ENCODE measurements around the gene FAM184A. TPM values are rescaled to one million over a fixed set of nuclear protein-coding genes. Genes with fewer than 3 reads are reported as not detected.
A peak's percentile ranks its signal among the peaks of the same experiment; 100 is the strongest.

FAM184A gene
- total RNA-seq, 1 donor from 2014 or later: 1.0 TPM

GRCh38 chr6:118968416-118968815 lies 110.0 kb downstream of the FAM184A start:
- no peak for DNase-seq (ENCODE audit: low spot score)

- no peak for DNase-seq (ENCODE audit: low spot score)
Observed at GRCh38 chr6:118967239-118967638, 111.2 kb downstream of the FAM184A start.

- no peak for DNase-seq (ENCODE audit: low spot score)
Observed at GRCh38 chr6:118965843-118966370, 112.6 kb downstream of the FAM184A start.

- no peak for DNase-seq (ENCODE audit: low spot score)
Observed at GRCh38 chr6:118965371-118965770, 113.1 kb downstream of the FAM184A start.

- no peak for DNase-seq (ENCODE audit: low spot score)
Observed at GRCh38 chr6:118963003-118963402, 115.5 kb downstream of the FAM184A start.

- DNase-seq (ENCODE audit: low spot score): no peak
Observed at GRCh38 chr6:118959903-118960302, 118.6 kb downstream of the FAM184A start.

GRCh38 chr6:118953391-118953790 lies 125.1 kb downstream of the FAM184A start:
- no peak for DNase-seq (ENCODE audit: low spot score)

GRCh38 chr6:118952683-118953082 lies 125.8 kb downstream of the FAM184A start:
- no peak for DNase-seq (ENCODE audit: low spot score)

GRCh38 chr6:118945217-118945616 lies 133.2 kb downstream of the FAM184A start:
- DNase-seq (ENCODE audit: low spot score): no peak

GRCh38 chr6:118940770-118941169 lies 137.7 kb downstream of the FAM184A start:
- DNase-seq (ENCODE audit: low spot score): no peak

- no peak for DNase-seq (ENCODE audit: low spot score)
Observed at GRCh38 chr6:118939683-118940082, 138.8 kb downstream of the FAM184A start.

- no peak for DNase-seq (ENCODE audit: low spot score)
Observed at GRCh38 chr6:118935978-118936703, 142.3 kb downstream of the FAM184A start.

- no peak for DNase-seq (ENCODE audit: low spot score)
Observed at GRCh38 chr6:118935331-118935668, 143.2 kb downstream of the FAM184A start.

GRCh38 chr6:118934461-118935330 lies 143.8 kb downstream of the FAM184A start, which contains the start of gene MCM9:
TSS of gene MCM9 (minus strand) at chr6:118935159. CDS start at chr6:118931723, 3,436 bp downstream.
- peak; percentile 87 for DNase-seq (ENCODE audit: low spot score)

- DNase-seq (ENCODE audit: low spot score): no peak
Observed at GRCh38 chr6:118933855-118934460, 144.5 kb downstream of the FAM184A start.

GRCh38 chr6:118932421-118932820 lies 146.0 kb downstream of the FAM184A start:
- no peak for DNase-seq (ENCODE audit: low spot score)

GRCh38 chr6:118931436-118931835 lies 147.0 kb downstream of the FAM184A start:
- no peak for DNase-seq (ENCODE audit: low spot score)

GRCh38 chr6:118930680-118931079 lies 147.8 kb downstream of the FAM184A start:
- DNase-seq (ENCODE audit: low spot score): no peak

GRCh38 chr6:118923035-118923434 lies 155.4 kb downstream of the FAM184A start:
- DNase-seq (ENCODE audit: low spot score): no peak

GRCh38 chr6:118921084-118921483 lies 157.4 kb downstream of the FAM184A start:
- DNase-seq (ENCODE audit: low spot score): no peak

GRCh38 chr6:118918329-118918725 lies 160.1 kb downstream of the FAM184A start:
- DNase-seq (ENCODE audit: low spot score): no peak

Data from mucosa of gallbladder (tissue), 1 donor.